Kidney epithelial cell (primary cell): ENCODE data around the gene MAP3K20. TPM values are rescaled to one million over a fixed set of nuclear protein-coding genes. Genes with fewer than 3 reads are reported as not detected.

Source experiments
- DNase-seq: peaks from one replicate; pipeline ENCODE4 v3.0.0-alpha.2; 2010; ENCODE audit warnings: low read depth
- H3K27me3 ChIP-seq: 2 replicates; pipeline ENCODE4 v1.6.0; 2011; ENCODE audit warnings: low read length; ENCODE audit not compliant: control insufficient read depth, insufficient read depth
- H3K36me3 ChIP-seq: 2 replicates; pipeline ENCODE4 v1.5.1; 2011; ENCODE audit warnings: low read length; ENCODE audit not compliant: control insufficient read depth, insufficient read depth
- H3K4me3 ChIP-seq: 2 replicates; pipeline ENCODE4 v1.5.1; 2011; ENCODE audit warnings: low read depth, mild to moderate bottlenecking, control low read depth, low read length
- total RNA-seq: library from RNA; depleted of rRNA; stranded (reverse); fragments of >200 nt; gene quantifications from 2 replicates; pipeline ENCODE4 v1.2.3, GENCODE V29; 2015
- TF ChIP-seq, protein P1 (sequence below): IDR thresholded peaks from 2 replicates; pipeline ENCODE4 v1.5.1; 2011; ENCODE audit warnings: mild to moderate bottlenecking, moderate library complexity, low read length, control low read depth, inconsistent platforms; ENCODE audit not compliant: insufficient read depth, poor library complexity, severe bottlenecking

Gene MAP3K20
- total RNA-seq = 18.9 and 20.4 TPM in 2 replicates

DNA sequence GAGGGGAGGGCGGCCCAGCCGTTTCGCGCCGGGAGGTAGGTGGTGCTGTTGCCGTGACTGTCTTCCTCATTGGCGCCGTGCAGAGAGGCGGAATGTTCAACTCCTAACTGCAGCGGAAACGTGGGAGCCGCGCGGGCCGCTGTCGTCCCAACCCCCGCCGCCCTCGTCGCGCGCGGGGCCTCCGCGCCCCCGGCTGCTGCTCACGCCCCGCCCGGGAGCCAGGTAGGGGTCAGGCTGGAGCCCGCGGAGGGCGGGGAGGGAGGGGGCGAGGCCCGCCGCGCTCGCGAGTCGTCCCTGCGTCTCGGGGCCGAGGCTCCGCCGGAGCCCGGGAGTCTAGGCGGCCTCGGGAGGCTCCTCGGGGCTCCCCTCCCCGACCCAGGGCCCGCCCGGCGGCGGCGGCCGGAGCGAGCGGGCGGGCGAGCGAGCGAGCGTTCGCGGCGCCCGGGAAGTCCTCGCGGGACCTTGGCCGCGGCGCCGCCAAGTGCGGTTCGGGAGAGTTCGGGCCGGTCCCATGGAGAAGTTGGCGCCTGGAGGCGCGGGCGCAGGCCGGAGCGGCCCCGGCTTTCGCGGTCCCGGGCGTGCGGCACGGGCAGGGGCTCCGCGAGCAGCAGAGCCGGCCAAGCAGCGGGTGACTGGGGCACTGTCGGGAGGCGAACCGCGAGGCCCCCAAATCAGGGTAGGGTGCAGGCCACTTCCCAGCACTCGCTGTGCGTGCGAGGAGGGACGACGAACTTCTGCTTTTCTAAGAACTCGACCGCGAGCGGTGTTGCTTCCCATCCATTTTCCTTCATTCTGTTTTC is at the start of gene MAP3K20:
Gene MAP3K20, plus strand, starts transcription at position 66 of the 800 bp plus-strand sequence. CDS start 15,186 bp downstream, outside the sequence.
- Histone ChIP-seq H3K4me3 (peak within 1 kb of the TSS; percentile 69), H3K36me3 (no peaks in the 10 kb centered on the region), H3K27me3 (no peaks in the 10 kb centered on the region)
- no peak for DNase-seq
- TF ChIP-seq, protein P1, sequence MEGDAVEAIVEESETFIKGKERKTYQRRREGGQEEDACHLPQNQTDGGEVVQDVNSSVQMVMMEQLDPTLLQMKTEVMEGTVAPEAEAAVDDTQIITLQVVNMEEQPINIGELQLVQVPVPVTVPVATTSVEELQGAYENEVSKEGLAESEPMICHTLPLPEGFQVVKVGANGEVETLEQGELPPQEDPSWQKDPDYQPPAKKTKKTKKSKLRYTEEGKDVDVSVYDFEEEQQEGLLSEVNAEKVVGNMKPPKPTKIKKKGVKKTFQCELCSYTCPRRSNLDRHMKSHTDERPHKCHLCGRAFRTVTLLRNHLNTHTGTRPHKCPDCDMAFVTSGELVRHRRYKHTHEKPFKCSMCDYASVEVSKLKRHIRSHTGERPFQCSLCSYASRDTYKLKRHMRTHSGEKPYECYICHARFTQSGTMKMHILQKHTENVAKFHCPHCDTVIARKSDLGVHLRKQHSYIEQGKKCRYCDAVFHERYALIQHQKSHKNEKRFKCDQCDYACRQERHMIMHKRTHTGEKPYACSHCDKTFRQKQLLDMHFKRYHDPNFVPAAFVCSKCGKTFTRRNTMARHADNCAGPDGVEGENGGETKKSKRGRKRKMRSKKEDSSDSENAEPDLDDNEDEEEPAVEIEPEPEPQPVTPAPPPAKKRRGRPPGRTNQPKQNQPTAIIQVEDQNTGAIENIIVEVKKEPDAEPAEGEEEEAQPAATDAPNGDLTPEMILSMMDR = peak; percentile 31

DNA sequence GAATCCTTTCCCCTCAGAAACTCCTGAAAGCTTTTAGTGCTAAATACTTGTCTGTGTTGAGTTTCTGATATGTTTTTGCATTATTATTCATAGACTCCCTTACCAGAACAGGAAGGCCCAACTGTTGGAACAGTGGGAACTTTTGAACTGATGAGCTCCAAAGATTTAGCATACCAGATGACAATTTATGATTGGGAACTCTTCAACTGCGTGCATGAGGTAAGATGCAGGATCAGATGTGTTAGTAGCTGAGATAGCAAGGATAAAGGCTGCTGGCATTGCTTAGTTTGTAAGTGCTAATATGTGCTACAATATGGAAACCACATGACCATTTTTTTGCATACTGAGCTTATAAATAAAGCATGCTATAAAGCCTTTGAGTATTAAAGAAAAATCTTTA is 49.2 kb upstream of the MAP3K20 start:
- DNase-seq = no peak
- no peaks in the 10 kb centered on the region for H3K36me3 ChIP-seq
- TF ChIP-seq, protein P1 = no peak
- no peaks in the 10 kb centered on the region for H3K27me3 ChIP-seq
- no peak overlapping the region for H3K4me3 ChIP-seq

DNA sequence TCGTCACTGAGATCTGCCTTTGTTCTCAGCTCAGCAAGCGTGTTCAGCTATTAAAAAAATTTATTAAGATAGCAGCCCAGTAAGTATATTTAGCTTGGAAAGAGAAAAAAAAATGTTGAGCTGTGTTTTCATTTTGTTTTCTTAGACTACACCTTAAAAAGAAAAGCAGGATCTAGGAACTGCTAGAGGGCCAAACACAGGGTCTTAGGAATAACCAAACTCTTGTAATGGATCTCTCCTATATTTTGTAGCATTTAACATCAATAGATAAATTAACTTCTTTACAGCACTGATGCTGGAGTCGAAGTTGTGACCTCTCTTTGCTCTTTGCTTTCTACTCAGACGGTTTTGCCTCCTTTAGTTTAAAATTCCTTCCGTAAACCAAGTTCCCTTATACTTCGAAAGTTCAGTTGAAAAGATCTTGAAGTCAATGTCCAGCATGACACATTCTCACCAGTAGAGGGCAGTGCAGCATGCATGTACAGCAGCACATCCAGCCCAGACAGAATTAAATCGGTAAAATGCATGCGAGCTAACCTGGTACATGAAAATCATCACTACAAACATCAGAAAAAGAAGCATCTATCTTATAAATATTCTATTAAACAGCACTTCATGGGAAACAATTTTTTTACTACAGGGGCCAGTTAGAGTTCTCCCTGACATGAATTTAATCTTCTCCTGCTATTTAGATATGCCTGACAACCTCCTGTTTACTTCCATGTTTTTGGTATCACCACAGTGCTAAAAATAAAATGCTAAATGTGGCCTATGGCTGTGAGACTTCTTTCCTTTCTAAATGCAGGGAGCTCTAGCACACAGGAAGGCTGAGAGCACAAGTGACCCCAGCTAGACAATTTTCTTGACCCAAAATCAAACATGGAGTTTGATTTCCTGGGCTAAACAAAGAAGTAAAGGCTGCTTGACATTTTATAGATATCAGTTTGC is 48.2 kb upstream of the MAP3K20 start:
- no peaks in the 10 kb centered on the region for H3K36me3 ChIP-seq
- TF ChIP-seq, protein P1 = peak; percentile 82
- no peaks in the 10 kb centered on the region for H3K27me3 ChIP-seq
- H3K4me3 ChIP-seq = no peak overlapping the region
- DNase-seq = peak; percentile 67

DNA sequence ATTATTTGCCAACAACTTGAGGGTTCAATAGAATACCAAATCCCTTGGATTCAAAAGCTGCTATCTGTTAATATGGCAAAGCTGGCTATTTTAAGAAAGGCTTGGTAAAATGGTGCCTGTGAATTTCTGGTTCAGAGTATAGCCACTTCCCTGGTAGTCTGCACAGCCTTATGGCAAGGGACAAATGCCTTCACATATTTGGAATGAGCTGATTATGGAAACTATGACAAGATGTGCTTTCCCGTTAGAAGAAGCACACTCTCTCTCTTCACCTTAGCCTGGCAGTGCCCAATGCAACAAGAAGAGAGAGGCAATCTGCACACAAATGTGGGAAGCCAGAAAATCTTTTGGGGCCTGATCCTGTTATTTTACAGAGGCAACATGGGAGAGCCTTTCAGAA is 47.5 kb upstream of the MAP3K20 start:
- Histone ChIP-seq H3K4me3 (no peak overlapping the region), H3K27me3 (no peaks in the 10 kb centered on the region), H3K36me3 (no peaks in the 10 kb centered on the region)
- no peak for DNase-seq
- TF ChIP-seq, protein P1 = no peak

DNA sequence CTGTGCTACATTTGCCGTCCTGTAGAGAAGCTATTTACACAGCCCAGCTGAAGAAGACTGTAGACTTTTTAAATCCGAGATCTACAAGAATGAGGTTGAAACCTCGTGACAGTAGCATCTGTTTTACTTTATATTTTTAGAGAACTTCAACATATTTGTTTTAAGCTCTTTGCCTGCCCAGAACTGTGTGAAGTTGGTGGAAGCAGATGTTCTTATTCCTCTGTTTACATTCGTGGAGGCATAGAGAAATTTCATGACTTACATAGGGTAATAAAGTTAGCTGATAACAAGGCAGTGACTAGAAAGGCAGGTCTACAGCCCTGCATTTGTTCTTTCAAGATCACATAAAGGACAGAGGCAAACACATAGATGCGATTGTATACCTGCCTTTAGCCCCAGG is 47.0 kb upstream of the MAP3K20 start:
- Histone ChIP-seq H3K36me3 (no peaks in the 10 kb centered on the region), H3K27me3 (no peaks in the 10 kb centered on the region), H3K4me3 (no peak overlapping the region)
- DNase-seq = no peak
- TF ChIP-seq, protein P1 = no peak
